HepG2 (cell line): ENCODE results near the gene B3GALNT2. TPM values are rescaled to one million over a fixed set of nuclear protein-coding genes. Genes with fewer than 3 reads are reported as not detected.
"Not testable (repeated sequence)": the region's sequence is repeated elsewhere in the genome, so short reads cannot be mapped to it uniquely, and the experiment has no call there.

Source experiments
- ATAC-seq: fragments of 200-7000 bp; cut with Tn5 transposase; 3 replicates; pipeline ENCODE4 v1.9.1; 2020; ENCODE audit warnings: mild to moderate bottlenecking, moderate library complexity
- BruUV-seq: library from RNA; stranded (reverse); fragments of 400-500 nt; replicated peaks from 2 replicates; lab custom pipeline; 2021; lab: Mats Ljungman, UMichigan
- CTCF ChIA-PET: fragments of 300-600 bp; formaldehyde crosslinking; extraction: SDS; loops from one replicate; lab custom pipeline; 2021; ENCODE audit warnings: low total read pairs, inconsistent platforms, low intra/inter-chr PET ratio; lab: Yijun Ruan, JAX
- POLR2A ChIA-PET: fragments of 350-600 bp; sonication (Branson Sonifier 250); formaldehyde crosslinking; loops from one replicate; lab custom pipeline; 2020; ENCODE audit warnings: antibody characterized with exemption, inconsistent platforms; lab: Yijun Ruan, JAX
- DNase-seq: peaks from one replicate; pipeline ENCODE4 v3.0.0-alpha.2; 2015; ENCODE audit warnings: low spot score
- FAIRE-seq: peaks from 3 replicates; lab custom pipeline; 2011; peaks lifted over from hg19 to GRCh38; lab: Jason Lieb, UNC
- H2AFZ ChIP-seq: one replicate; pipeline ENCODE4 v1.6.1; 2011; ENCODE audit warnings: low read length, inconsistent platforms
- H3K27ac ChIP-seq: fragments of 300-600 bp; 3 replicates; pipeline ENCODE4 v1.8.0; 2011; ENCODE audit warnings: mixed run types, mild to moderate bottlenecking, mixed read lengths, low read length, inconsistent platforms; ENCODE audit not compliant: insufficient read depth; ENCODE audit errors: extremely low read length
- H3K27me3 ChIP-seq, 2 experiments: fragments of 200-600 bp in 1 of 2; 2 replicates in 1 of 2; 3 replicates in 1 of 2; pipeline versions ENCODE4 v1.6.0 to v1.8.0; 2011; ENCODE audit warnings: low read length in 2 of 2, mild to moderate bottlenecking in 2 of 2, moderate library complexity in 2 of 2, inconsistent platforms in 1 of 2; ENCODE audit not compliant: insufficient read depth in 2 of 2, control insufficient read depth in 1 of 2
- H3K36me3 ChIP-seq, 2 experiments: fragments of 200-600 bp in 1 of 2; replicated peaks in 1 of 2; 2 replicates in 1 of 2; 3 replicates in 1 of 2; pipeline versions ENCODE4 v1.5.1 to v1.8.0; 2011; ENCODE audit warnings: low read length in 2 of 2, inconsistent platforms in 1 of 2; ENCODE audit not compliant: insufficient read depth in 2 of 2, control insufficient read depth in 1 of 2
- H3K4me1 ChIP-seq: 2 replicates; pipeline ENCODE4 v1.5.1; 2012; ENCODE audit warnings: low read length, inconsistent platforms; ENCODE audit not compliant: insufficient read depth
- H3K4me2 ChIP-seq: 2 replicates; pipeline ENCODE4 v1.6.0; 2011; ENCODE audit warnings: low read depth, low read length, inconsistent platforms
- H3K4me3 ChIP-seq, 3 experiments: fragments of 200-600 bp in 1 of 3; sonication (generic), shearing (Covaris generic) in 1 of 3; replicated peaks in 1 of 3; 2 replicates each; pipeline ENCODE4 v1.5.1; 2011 to 2016; ENCODE audit warnings: low read length in 3 of 3, inconsistent platforms in 2 of 3, low read depth in 2 of 3, mild to moderate bottlenecking in 2 of 3, control low read depth in 1 of 3, mixed read lengths in 1 of 3; ENCODE audit not compliant: insufficient read depth in 1 of 3
- H3K79me2 ChIP-seq: one replicate; pipeline ENCODE4 v1.6.1; 2011; ENCODE audit warnings: low read length, inconsistent platforms; ENCODE audit not compliant: insufficient read depth
- H3K9ac ChIP-seq: 2 replicates; pipeline ENCODE4 v1.6.0; 2011; ENCODE audit warnings: mild to moderate bottlenecking, low read depth, low read length, inconsistent platforms; ENCODE audit not compliant: insufficient read depth
- H3K9me3 ChIP-seq: 2 replicates; pipeline ENCODE4 v1.5.1; 2012; ENCODE audit warnings: mild to moderate bottlenecking, low read length
- H4K20me1 ChIP-seq: 2 replicates; pipeline ENCODE4 v1.6.0; 2011; ENCODE audit warnings: inconsistent platforms, mild to moderate bottlenecking, low read length, moderate library complexity; ENCODE audit not compliant: insufficient read depth
- TBP ChIP-seq: sonication (generic); formaldehyde crosslinking; IDR thresholded peaks from 2 replicates; pipeline ENCODE4 v1.5.0; 2020; ENCODE audit warnings: missing genetic modification reagents
- WGBS: methylation state at CpG from one replicate; pipeline ENCODE4 v1.1.6; 2017; ENCODE audit warnings: low lambda C conversion rate; 5-methylcytosine and 5-hydroxymethylcytosine counted together
- in situ Hi-C: cut with HindIII; loops from 2 replicates; pipeline ENCODE4 v1.10.0; 2017; ENCODE audit warnings: low pct_unique_long_range_greater_than_20kb; ENCODE audit not compliant: extremely low pct_ligation_motif_present
- intact Hi-C: fragments of 100-400 bp; cut with micrococcal nuclease; formaldehyde crosslinking; loops from one replicate; pipeline ENCODE4 v1.10.0; 2022; ENCODE audit not compliant: unreplicated experiment
- polyA plus RNA-seq, 8 experiments: library from polyadenylated mRNA; depleted of rRNA in 3 of 8; stranded (reverse) in 7 of 8; unstranded in 1 of 8; fragments of >200 nt; fragmentation: Illumina TruSeq in 4 of 8; extraction: Trizol in 4 of 8; gene quantifications; 2 replicates each; pipeline versions ENCODE4 v1.2.1 to v1.2.3, GENCODE V29; 2011 to 2016; ENCODE audit warnings: low read depth in 4 of 8, missing spikeins in 1 of 8, mixed read lengths in 1 of 8; ENCODE audit not compliant: insufficient read depth in 1 of 8
- total RNA-seq, 5 experiments: library from RNA; depleted of rRNA; stranded (reverse); fragments of >200 nt; fragmentation: Illumina TruSeq; extraction: Trizol; gene quantifications; 2 replicates each; pipeline ENCODE4 v1.2.3, GENCODE V29; 2016; ENCODE audit warnings: low read depth in 1 of 5
- TF ChIP-seq, protein P1 (sequence below): sonication (generic); formaldehyde crosslinking; IDR thresholded peaks from 2 replicates; pipeline ENCODE4 v1.9.0; 2021; ENCODE audit warnings: missing genetic modification reagents, borderline replicate concordance

Gene B3GALNT2
- total and polyA plus RNA-seq, 2 of the 13 experiments (the other 11 are each of a cell fraction or from before 2014, with no cell fraction given), result 16.5 to 28.9 TPM

DNA sequence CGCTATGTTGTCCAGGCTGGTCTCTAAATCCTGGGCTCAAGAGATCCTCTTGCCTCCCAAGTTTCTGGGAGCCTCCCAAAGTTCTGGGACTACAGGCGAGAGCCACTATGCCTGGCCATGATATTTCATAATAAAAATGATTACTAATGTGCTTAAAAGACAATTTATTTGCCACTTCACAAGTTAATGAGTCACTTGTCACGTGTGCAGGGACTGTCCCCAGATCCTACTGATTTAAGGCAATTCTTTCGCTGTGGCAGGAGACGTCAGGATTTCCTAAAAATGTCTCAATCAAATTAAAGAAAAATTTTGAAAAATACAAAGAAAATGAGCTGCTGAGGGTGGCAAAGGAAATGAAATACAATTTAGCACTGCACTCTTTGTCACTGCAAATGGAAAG lies 43.5 kb downstream of the B3GALNT2 start:
- H3K27me3 ChIP-seq, result no peaks in the 10 kb centered on the region
- DNase-seq, result no peak
- POLR2A ChIA-PET, result interaction anchor here (0.7 kb wide), 1 partner anchor 387 kb away, joined by 3 read pairs; no protein-coding TSS in a partner anchor
- H3K4me2 ChIP-seq, result no peak overlapping the region
- H3K4me3 ChIP-seq, result no peak overlapping the region
- no peak for FAIRE-seq
- CTCF ChIA-PET, result no interaction called here
- no peak overlapping the region for H3K9ac ChIP-seq
- no TSS peak for BruUV-seq
- TF ChIP-seq, protein P1, sequence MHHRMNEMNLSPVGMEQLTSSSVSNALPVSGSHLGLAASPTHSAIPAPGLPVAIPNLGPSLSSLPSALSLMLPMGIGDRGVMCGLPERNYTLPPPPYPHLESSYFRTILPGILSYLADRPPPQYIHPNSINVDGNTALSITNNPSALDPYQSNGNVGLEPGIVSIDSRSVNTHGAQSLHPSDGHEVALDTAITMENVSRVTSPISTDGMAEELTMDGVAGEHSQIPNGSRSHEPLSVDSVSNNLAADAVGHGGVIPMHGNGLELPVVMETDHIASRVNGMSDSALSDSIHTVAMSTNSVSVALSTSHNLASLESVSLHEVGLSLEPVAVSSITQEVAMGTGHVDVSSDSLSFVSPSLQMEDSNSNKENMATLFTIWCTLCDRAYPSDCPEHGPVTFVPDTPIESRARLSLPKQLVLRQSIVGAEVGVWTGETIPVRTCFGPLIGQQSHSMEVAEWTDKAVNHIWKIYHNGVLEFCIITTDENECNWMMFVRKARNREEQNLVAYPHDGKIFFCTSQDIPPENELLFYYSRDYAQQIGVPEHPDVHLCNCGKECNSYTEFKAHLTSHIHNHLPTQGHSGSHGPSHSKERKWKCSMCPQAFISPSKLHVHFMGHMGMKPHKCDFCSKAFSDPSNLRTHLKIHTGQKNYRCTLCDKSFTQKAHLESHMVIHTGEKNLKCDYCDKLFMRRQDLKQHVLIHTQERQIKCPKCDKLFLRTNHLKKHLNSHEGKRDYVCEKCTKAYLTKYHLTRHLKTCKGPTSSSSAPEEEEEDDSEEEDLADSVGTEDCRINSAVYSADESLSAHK (CRISPR knock-in tag), result no peak
- no peak for TF ChIP-seq TBP (CRISPR knock-in tag)
- H3K27ac ChIP-seq, result no peak overlapping the region
- H2AFZ ChIP-seq, result no peak overlapping the region
- H3K79me2 ChIP-seq, result no peaks in the 10 kb centered on the region
- 0 out of 5 replicates have a peak, but pooled peaks cover 0 to 5% of the 10 kb centered on the region in 2 experiments for H3K36me3 ChIP-seq
- in situ Hi-C loops, result no loop called here
- WGBS, result 93% methylated on average over 5 of the region's 5 CpGs
- no peak for ATAC-seq
- no peaks in the 10 kb centered on the region for H3K4me1 ChIP-seq
- no peaks in the 10 kb centered on the region for H3K9me3 ChIP-seq
- intact Hi-C loops, result no loop called here
- H4K20me1 ChIP-seq, result no peaks in the 10 kb centered on the region

DNA sequence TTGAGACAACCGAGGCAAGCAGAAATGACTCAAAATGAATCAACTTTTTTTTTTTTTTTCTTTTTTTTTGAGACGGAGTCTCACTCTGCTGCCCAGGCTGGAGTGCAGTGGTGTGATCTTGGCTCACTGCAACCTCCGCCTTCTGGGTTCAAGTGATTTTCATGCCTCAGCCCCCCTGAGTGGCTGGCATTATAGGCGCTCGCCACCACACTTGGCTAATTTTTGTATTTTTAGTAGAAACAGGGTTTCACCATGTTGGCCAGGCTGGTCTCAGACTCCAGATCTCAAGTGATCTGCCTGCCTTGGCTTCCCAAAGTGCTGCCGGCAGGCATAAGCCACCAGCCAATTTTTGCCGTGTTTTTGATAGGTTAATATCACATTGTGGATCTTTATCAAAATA lies 46.4 kb downstream of the B3GALNT2 start:
- in situ Hi-C loops, BruUV-seq, FAIRE-seq, DNase-seq, H3K9me3 ChIP-seq, H4K20me1 ChIP-seq, intact Hi-C loops, H3K9ac ChIP-seq, H3K4me2 ChIP-seq, H3K27ac ChIP-seq, H3K79me2 ChIP-seq, H3K4me1 ChIP-seq, ATAC-seq, H2AFZ ChIP-seq, H3K4me3 ChIP-seq, CTCF ChIA-PET, H3K27me3 ChIP-seq, POLR2A ChIA-PET: not testable (repeated sequence)
- WGBS, result 96% methylated on average over 7 of the region's 7 CpGs
- H3K36me3 ChIP-seq, result peaks cover 7 to 16% of the 10 kb centered on the region in 2 experiments; a peak in 3 of 5 replicates
